GM03348 (cell line): ENCODE measurements around the gene HSD17B1.

Experiments used
- DNase-seq: peaks from one replicate; pipeline ENCODE4 v3.0.0; 2012; ENCODE audit warnings: low spot score

HSD17B1 gene

DNA sequence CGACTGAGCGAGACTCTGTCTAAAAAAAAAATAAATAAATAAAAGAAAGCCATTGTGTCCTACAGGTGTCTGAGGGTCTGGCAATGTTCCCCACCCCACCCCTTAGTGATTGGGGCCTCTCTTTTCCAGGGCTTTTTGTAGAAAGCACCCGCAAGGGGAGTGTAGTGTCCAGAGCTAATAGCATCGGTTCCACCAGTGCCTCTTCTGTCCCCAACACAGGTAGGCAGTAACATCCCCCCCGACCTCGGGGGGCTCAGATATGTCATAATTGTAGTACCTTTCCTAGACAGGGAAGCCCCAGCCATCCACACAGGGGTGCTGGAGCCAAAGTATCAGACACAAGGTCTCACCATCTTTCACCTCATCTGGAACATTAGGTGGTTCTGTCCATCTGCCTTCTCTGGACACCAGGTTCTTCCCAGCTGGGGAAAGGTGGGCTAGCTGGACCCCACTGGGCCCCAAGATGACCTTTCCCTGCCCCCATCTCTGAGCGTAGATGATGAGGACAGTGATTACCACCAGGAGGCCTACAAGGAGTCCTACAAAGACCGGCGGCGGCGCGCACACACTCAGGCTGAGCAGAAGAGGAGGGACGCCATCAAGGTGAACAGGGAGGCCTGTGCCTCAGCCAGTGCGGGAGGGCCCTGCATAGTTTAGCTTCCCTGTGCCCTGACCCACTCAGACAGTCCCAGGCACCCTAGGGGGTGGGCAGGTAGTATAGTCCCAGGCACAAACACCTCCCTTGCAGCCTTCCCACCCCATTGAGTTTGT lies 15.8 kb downstream of the HSD17B1 start:
- no peak for DNase-seq

DNA sequence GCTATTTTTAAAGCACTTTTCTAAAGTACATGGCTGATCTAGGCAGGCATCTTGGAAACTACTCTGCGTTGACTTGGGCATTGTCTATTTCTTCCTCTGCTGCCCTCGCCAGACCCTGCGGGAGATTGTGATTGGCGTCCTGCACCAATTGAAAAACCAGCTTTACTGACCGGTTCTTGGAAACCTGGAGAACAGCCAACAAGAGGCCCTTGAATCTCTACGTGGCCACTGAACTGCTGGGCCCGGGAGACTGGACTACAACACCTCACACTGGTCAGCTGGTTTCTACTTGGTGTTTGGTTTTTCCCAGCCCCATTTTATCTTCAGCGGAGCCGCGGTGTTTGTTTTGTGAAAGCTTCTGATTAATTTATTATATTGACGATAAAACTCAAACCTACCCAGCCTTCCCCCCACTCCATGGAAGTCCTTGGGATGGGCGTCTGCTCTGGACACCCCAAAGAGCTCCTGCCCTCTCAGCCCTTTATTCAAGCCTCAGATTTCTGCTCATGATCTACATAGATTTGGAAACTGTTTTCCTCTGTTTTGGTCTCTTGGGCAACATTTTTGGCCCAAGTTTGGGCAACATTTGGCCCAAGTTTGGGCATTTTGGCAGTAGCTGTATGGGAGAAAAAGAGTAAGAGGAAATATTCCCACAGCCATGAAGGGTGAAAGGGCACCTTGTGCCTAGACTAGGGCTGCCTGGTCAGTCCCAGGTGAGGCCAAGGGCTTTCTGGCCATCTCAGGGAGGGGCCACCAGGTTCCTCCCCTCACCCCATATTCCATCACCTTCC lies 18.9 kb downstream of the HSD17B1 start:
- no peak for DNase-seq

DNA sequence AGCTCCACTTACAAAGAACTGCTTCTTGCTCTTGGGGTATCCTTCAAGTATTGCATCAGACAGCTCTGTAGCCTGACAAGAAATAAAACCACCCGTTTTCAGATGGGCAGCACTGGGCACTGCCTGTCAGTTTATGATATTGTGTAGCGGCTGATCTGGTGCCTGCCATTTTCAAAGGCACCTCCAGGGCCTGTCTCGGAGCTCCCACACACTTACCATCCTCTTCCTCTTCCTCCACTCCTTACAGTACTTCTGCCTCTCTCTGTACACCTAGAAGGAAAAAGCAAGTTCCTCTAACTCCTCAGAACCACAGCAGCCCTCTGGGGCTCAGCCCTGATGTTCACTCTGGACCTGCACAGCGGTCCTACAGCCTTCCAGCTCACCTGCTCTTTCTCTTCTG lies 20.4 kb downstream of the HSD17B1 start:
- DNase-seq = no peak

DNA sequence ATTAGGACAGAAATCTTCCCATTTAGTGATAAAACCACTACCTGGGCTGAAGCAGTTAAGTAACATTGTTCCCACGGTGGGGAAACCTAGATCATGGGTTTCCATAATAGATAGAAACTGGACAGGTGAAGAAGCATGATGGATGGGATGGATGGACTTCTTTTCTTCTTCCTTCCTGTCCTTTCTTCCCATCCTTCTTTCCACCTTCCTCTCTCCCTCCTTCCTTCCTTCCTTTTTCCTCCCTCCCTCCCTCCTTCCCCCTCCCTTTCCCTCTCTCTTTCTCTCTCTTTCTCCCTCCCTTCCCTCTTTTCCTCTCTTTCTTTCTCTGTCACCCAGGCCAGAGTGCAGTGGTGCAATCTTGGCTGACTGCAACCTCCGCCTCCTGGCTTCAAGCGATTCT lies 21.7 kb downstream of the HSD17B1 start:
- no peak for DNase-seq

DNA sequence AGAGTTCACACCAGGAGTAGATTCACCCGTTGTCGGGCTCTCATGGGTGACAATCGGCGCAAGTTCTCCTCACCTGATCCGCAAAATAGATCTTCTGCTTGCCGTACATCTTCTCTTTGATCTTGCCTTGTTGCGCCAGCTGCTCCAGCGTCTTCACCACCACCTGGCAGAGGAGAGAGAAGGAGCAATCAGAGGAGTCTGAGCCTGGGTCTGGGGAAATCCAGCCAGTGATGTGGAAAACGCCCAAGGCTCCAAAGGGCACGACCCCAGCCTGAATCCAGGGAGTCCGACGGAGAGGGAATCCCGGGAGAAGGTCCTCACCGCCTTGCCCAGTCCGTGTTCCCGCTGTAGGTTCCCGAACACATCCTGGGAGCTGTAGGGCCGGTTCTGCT lies 24.4 kb downstream of the HSD17B1 start:
- no peak for DNase-seq

DNA sequence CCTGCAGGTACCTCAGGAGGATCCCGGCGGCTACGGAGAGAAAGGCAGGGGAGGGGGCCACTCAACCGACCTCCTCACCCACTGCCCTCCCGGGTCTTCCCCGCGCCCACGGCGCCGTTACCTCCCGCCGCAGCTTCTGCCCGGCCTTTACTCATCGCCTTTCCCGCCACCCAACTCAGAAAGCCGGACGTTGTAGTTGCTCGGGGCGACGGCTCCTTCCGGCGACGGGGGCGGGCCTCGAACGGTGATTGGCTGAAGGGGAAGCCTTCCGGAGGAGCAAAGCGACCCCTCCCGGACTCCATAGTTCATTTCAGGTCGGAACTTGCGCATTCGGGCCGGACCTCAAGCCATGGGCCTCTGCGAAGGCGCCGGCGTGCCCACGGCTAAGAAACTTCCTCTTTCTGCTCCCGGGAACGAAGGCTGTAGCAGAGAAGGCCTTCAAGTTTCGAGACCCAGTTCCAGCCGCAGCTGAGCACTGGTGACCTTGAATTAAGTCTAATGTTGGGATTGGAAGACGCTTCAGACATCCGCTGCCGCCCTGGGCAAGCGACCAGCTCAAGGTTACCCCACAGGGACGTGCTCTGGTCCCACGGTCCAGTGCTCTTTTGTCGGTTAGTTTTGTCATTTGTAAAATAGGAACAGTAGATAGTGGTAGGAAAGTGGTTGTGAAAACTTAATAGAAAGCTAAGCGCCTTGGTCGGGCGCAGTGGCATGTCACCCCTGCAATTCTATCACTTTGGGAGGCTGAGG lies 25.0 kb downstream of the HSD17B1 start, which contains the start of gene PSMC3IP:
TSS of gene PSMC3IP (minus strand) at position 198 of the 750 bp plus-strand sequence. CDS start at position 155, 43 bp downstream.
- peak; percentile 98 for DNase-seq

DNA sequence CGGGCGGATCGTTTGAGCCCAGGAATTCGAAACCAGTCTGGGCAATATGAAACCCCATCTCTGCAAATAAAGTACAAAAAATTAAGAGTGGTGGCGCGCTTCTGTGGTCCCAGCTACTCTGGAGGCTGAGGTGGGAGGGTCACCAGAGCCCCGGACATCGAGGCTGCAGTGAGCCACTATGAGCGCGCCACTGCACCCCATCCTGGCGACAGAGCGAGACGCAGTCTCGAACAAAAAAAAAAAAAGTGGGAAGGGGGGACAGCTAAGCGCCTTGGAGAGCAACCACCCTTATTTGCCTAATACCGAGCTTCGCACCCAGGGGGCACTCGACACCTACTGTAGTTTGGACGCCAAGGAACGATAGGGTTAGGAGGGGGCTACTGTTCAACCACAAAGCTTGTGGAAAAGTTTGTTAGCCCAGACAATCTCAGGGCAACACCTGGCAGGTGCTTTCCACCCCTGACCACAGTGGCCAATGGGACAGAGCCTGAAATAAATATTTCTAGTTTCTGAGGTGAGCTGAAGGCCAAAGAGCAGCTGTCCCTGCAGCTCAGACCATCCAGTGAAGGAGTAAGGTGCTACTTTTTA lies 25.7 kb downstream of the HSD17B1 start:
- DNase-seq = peak; percentile 85

DNA sequence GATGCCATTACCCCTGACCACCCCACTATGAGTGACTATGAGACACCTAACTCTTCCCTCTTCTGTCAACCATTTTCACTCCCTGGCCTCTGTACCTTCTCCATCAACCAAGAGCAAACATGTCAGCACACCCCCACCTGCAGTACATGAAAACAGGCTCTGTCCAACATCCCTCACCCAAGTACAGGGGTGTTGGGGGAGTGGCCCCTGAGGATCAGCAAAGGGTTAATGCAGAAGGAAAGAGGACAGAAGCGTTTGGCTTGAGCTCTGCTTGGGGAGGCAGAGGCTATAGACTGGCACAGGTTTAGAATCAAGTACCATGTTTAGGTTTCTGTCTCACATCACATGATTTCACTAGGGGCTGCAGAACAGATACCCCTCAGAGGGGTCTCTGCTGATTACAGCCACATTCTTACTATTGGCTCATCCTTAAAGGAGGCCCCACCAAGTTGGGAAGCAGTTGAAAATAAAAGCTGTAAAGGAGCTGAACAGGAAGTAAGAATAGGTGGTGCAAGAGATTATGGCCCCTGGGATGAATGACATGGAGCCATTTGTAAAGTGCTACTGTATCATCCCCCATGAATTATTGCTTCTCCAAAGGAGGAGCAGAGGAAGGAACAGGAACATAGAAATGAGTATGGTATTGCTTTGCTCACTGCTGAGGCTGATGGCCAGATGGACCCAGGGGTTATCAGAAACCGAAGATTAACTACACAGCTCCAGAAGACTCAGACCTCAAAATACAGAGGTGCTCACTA lies 27.2 kb downstream of the HSD17B1 start:
- DNase-seq = no peak

DNA sequence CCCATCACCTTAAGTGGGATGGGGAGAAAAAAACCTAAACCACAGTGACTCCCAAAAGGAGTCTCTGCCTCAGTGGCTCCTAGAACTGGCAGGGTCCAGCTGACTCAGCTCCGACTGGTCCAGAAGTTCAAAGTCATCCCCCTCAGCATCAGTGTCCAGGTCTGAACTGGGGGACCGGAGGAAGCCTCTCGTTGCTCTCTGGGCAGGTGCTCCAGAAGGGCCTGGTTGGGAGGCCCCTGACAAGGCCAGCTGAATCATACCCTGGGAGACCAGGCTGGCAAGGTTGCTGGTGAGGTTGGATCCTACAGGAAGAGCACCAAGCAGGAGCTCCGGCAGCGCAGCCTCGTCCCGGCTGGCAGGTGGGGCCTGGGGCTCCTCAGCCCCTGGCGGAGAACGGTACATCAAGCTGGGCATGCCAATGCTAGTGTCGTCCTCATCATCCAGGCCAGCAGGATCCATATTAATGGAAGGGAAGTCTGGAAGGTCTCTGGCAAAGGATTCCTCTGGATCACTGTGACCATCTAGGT lies 29.1 kb downstream of the HSD17B1 start:
- no peak for DNase-seq

DNA sequence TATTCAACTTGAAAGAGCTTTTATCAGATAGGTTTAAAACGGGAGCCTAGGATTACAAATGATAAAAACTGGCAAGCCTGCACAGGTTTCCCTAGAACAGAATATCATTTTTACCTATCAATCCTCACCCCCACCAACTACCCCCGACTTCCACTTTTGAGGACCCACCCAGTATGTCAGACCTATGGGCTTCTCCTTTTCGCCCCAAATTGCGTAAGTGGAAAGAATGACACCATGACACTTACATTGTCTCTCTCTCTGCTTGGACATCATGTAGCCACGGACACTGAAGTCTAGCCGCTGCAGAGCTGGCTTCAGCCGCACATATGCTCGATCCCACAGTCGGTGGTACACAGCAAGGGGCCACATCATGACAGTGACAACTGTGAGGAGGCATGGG lies 32.2 kb downstream of the HSD17B1 start:
- no peak for DNase-seq

DNA sequence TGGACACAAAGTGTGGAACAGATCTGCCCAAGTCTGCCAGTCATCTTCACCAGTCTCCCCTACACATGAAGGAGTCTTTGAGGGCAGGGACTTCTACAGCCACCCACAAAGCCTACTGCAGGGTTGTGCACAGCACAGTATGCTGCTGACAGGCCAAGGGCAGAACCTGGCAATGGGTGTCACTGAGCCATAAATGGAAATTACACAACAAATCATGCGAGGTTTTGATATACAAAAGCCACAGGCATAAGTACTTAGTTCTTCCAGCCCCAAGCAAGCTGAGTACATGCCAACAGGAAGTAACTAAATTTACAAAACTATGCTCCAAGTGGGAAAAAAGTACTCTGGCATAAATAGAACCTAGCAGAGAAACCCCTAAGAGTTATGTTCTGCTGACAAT lies 32.6 kb downstream of the HSD17B1 start:
- DNase-seq = no peak

DNA sequence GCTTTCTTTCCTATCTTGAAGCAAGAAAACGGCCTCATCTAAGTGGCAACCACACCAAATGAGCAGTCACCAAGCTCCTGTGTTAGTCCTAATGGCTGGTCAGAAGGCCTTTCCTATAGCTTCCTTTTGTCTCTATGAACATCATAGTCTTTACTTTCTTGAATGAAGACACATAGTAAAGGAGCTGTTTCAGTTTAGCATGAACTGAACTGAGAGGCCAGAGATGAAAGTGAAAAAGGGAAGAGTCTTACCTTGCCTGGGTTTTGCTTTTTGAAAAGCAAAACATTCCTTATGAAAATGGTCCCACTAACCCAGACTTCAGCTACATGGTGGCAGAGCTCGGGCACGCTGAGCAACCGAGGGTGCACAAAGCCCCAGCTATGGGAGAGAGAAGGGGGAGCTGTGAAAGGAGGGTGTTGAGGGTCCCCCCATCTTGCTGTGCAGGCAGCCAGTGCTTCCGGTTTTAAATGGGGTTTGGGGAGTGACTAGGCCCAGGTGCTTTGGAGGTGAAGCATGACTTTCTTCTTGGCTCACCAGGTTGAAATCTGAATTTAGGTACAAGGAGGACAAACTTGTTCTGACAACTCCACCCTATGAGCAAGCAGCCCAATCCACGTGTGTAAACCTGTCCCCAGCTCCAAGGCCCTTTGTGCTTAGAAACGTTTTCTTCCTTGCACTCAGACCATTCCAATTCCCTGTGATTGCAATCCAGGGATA lies 33.9 kb downstream of the HSD17B1 start:
- no peak for DNase-seq

DNA sequence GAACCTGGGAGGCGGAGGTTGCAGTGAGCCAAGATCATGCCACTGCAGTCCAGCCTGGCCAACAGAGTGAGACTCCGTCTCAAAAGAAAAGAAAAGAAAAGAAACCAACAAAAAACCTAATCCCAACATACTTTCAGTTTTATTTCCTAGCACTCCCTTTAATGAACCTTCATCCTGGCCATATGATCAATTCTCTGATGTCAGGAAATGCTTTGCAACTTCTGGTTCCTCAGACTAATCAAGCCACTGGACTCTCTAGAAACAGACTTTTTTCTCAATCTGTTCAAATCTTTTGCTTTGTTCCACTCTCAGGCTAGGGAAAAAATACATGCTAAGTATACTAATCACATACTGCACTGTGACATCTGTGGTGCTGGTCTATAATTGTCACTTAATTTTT lies 38.2 kb downstream of the HSD17B1 start:
- DNase-seq = no peak

DNA sequence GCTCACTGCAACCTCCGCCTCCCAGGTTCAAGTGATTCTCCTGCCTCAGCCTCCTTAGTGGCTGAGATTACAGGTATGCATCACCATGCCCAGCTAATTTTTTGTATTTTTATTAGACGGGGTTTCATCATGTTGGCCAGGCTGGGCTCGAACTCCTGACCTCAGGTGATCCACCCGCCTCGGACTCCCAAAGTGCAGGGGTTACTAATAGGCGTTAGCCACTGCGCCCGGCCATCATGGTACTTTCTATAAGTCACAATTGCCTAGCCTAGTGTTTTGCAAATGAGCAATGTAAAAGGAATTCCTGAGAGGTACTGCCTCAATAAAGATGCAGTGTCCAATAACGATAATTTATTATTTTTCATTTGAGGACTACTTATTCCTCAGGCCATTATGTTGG lies 38.7 kb downstream of the HSD17B1 start:
- no peak for DNase-seq

DNA sequence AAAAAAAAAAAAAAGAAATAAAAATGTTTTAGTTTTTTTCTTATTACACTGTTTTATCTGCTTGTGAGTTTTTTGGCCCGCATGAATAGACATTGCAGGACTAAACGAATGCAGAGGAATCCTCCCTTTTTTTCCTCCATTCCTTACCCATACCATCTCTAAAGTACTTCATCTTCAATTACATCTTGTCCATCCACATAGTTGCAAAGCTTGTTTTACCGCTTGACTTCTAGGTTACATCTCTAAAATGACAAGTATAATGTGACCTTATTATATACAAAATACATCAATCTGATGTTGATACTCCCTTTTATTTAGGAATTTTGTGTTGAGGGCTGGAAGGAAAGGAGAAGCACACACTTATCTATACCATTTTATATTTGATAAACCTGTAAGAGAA lies 43.7 kb downstream of the HSD17B1 start:
- no peak for DNase-seq

DNA sequence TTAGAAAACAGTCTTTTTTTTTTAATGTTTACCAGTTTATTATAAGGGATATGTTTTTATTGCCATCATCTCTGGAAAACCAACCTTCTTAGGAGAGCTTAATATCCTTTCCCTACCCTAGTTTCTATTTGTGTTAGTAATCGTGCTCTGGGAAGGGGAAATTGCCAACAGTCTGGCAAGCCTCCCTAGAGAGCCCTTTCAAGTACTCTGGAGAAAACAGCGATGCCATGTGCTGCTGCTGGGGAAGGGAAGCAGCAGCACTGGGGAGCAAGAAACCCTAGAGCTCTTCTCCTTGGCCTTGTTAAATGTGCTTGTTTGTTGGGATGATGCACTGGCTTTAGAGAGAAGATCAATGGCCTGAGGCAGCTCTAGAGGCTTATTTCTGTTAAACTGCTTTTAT lies 46.2 kb downstream of the HSD17B1 start:
- DNase-seq = no peak

DNA sequence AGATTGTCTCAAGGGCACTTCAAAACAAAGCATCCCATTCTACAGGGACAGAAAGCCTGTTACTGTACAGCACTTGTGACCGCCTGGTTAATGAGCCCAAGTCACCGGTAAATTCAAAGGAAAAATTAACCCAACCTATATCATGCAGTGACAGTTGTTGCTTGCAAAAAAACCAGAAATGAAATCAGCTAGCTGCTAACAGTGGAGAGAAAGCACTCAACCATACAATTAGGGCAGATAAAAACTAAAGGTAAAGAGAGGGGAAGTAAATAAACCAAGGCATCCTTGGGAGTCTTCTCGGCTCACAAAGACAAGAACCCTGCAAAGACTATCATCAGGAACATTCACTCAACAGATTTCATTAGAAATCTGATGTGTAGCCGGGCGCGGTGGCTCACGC lies 50.6 kb downstream of the HSD17B1 start:
- no peak for DNase-seq
